ENCODE measurements around the gene LTA4H.

DNA sequence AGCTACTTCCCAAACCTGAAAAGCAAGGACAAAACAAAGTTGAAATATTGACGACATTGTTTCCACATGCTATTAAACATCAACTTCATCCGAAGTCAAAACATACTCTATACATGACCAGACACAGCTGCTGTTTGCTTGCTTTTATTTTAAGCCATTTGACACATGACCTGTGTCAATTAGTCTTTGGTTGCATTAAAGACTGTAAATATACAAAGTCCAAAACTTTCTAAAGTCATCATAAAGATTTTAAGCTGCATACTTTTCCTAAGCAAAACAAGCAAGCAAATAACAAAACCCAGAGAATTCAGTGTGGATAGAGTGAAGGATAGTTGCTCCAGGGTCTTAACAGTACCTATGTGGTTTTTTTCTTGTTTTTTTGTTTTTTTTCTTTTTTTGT lies 61.0 kb downstream of the LTA4H start:
- TF ChIP-seq, protein P1, sequence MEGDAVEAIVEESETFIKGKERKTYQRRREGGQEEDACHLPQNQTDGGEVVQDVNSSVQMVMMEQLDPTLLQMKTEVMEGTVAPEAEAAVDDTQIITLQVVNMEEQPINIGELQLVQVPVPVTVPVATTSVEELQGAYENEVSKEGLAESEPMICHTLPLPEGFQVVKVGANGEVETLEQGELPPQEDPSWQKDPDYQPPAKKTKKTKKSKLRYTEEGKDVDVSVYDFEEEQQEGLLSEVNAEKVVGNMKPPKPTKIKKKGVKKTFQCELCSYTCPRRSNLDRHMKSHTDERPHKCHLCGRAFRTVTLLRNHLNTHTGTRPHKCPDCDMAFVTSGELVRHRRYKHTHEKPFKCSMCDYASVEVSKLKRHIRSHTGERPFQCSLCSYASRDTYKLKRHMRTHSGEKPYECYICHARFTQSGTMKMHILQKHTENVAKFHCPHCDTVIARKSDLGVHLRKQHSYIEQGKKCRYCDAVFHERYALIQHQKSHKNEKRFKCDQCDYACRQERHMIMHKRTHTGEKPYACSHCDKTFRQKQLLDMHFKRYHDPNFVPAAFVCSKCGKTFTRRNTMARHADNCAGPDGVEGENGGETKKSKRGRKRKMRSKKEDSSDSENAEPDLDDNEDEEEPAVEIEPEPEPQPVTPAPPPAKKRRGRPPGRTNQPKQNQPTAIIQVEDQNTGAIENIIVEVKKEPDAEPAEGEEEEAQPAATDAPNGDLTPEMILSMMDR (IDR thresholded peaks at IDR 0.05): no peak
- TF ChIP-seq POLR2A (IDR thresholded peaks at IDR 0.05): no peak

Measured in esophagus squamous epithelium (tissue), 4 donors.